HG02981 (cell line): Measurements from ENCODE around the gene JOSD1.

Source experiments
- ATAC-seq: cut with Tn5 transposase; IDR thresholded peaks from one replicate; pipeline ENCODE4 v1.9.1; 2021; ENCODE audit warnings: mild to moderate bottlenecking, moderate library complexity; ENCODE audit not compliant: unreplicated experiment

Gene JOSD1

GRCh38 chr22:38715176-38715764, 14.5 kb upstream of the JOSD1 start:
- ATAC-seq: no peak

DNA sequence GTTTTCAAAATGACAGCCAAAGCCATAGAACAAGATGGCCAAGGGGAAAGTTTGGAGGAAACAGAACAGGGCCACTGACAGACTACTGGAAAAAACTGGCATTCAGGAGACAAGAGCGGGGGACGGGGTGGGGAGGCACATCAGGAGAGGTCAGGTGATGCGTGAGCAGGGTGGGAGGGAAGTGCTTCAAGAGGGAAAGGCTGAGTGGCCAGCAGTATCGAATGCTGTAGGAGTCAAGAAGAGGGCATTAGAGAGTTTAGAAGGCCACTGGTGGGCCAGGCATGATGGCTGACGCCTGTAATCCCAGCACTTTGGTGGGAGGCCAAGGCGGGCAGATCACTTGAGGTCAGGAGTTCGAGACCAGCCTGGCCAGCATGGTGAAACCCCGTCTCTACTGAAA, 13.2 kb upstream of the JOSD1 start:
- no peak for ATAC-seq

GRCh38 chr22:38712486-38713207, 11.9 kb upstream of the JOSD1 start:
- no peak for ATAC-seq

GRCh38 chr22:38710866-38711265, 10.1 kb upstream of the JOSD1 start:
- ATAC-seq: no peak

GRCh38 chr22:38710351-38710750, 9.6 kb upstream of the JOSD1 start:
- no peak for ATAC-seq

DNA sequence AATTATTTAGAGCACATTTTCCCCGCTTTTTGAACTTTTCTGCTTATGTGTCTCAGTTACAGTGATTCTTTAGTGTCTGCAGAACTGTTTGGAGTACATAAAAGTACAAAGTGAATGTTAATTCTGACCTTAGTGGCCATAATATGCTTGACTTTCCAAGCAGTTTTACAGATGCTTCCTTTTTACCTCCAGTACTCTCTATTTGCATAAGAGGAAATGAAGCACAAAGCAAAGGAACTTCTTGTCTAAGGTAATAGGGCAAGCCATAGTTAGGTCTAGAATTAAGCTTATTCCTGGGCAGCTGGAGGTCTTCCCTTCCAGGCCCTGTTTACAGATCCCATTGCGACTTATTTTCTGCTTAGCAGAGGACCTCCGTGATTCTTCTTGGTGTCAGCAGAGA, 8.6 kb upstream of the JOSD1 start:
- ATAC-seq: no peak

DNA sequence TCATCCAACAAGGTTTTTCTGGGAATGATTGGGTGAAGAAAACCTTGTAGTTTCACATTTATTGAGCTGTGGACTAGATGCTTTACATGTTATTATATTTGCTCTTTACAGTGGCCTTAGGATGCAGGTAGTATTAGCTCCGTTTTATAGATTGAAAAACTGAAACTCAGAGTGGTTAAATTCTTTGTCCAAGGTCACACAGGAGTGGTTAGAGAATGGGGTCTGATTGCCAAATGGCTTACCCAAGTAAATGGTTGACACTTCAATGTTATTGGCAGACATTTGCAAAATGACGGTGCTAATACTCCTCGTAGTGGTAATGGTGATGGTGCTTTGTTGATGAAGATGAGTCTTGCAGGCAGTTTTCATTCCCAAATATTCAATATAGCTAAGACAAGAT, 7.2 kb upstream of the JOSD1 start:
- no peak for ATAC-seq

- ATAC-seq: no peak
Measured at GRCh38 chr22:38707346-38707745, 6.6 kb upstream of the JOSD1 start.

- ATAC-seq: no peak
Measured at GRCh38 chr22:38706901-38707195, 6.1 kb upstream of the JOSD1 start.

DNA sequence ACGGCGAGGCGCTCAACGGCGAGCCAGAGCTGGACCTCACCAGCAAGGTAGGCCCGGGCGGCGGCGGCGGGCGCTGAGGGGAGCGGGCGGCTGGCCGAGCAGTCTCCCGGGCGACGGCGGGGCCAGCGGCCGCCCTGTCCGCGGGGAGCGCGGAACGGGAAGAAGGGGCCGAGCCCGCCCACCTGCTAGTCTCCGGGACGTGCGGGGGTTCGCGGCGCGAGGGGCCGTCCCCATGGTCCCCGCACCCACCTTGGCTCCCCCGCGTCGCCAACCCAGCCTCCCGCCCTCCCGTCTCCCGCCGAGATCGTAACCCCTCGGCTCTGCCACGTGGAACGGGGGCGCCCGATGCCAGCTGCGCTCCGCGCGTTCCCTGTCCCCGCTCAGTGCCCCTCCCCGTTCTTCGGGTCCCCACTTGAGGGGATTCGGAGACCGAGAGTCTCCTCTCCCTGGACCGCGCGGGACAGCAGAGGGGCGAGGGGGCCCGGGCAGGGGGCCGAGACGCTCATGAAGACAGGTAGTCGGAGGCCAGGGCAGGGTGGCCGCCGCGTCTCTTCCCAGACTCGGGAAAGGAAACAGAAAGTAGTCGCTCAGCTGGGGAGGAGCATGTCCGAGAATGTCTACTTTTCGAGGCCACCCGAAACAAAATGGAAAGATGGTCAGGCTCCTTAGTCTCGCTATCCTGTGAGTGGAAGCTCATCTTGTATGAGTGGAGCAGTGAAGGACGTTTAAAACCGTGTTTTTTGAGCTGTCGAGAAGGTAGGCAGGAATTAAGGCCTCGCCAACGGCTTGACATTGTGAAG, 5.6 kb upstream of the JOSD1 start:
- no peak for ATAC-seq

DNA sequence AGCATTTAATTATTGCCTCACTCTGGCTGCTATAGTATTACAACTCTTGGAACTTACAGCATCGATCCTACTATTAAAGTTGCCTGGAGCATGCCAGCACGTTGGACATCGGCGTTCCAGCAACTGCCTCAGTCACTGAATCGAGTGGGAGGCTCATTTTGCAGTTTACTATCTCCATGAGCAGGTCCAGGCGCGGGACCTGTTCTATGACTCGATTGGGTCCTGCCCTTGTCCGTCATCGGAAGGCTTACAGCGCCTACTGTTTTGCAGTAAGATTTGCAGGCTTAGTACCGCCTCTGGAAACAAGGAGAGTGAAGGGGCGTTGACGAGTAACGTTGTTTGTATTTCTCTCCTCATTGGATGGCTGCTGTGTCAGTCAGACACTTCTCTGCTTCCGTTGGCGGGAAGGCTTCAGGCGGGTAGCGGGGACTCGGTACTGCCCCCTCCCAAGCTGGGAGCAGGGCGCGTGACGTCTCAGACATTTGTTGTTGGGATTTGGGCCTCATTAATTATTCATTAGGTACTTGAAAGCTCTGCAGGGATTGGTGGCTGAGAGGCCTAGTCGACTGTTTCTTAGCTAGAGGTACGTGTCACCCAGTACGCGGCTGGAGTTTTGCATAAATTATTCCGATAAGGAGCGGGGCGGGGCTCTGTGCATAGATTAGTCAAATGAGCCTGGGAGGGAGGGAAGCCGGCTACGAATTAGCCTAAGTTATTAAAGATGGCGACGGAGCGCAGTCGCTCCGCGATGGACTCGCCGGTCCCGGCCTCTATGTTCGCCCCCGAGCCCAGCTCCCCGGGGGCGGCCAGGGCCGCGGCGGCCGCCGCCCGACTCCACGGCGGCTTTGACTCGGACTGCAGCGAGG, 4.7 kb upstream of the JOSD1 start, which contains the start of gene GTPBP1:
TSS of gene GTPBP1 (plus strand) at position 710 of the 866 bp plus-strand sequence. CDS start at position 722, 12 bp downstream.
- peak; percentile 77 for ATAC-seq

- no peak for ATAC-seq
Measured at GRCh38 chr22:38704654-38705234, 4.0 kb upstream of the JOSD1 start.

GRCh38 chr22:38700270-38700788, 414 bp downstream of the JOSD1 start:
- ATAC-seq: peak; percentile 15

DNA sequence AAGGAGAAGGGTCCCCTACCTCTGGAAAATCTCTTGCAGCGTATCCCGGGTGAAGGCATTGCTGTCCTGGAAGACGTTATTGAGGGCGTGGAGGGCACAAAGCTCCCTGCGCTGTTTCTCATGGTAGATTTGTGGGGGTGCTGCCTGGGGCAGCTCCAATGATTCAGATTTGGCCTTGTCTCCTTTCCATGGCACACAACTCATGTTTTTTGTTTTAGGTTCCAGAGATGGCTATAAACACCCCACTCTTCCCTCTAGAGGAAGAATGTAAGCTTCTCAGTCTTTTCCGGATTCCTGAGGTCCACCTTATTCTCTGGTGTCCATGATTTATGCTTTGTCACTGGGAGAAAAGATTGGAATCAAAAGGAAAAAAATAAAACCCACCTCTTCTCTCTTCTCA, 959 bp downstream of the JOSD1 start:
- no peak for ATAC-seq

- ATAC-seq: no peak
Measured at GRCh38 chr22:38699143-38699542, 1.6 kb downstream of the JOSD1 start.

GRCh38 chr22:38698407-38699094, 2.2 kb downstream of the JOSD1 start:
- no peak for ATAC-seq

DNA sequence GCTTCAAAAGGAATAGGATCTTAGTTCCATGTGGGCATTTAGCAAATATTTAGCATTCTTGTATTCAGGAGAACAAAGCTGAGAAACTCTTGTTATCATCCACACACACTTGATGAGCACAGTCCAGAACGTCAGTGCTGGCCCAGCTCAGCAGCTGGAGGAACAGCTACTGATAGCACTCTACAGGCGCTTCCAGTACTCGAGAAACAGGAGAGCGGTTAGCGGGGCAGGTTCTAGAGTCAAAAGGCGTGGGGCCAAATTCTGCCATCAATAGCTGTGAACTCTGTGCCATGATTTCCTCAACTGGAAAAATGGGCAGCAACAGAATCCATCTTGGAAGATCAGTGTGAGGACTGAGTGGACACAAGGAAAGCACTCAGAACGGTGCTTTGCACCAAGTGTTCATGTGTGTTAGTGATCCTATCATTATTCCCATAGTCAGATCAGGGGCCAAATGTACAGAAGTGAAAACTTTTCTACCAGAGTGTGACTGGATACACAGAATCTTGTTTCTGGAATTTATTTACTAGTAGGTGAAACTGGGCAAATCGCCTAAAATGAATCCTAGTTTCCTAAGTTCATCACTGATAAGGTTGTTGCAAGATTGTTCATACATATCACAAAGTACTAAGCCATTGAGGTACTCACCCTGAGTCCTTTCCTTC, 3.2 kb downstream of the JOSD1 start:
- ATAC-seq: no peak

- no peak for ATAC-seq
Measured at GRCh38 chr22:38696606-38697424, 3.9 kb downstream of the JOSD1 start.

- no peak for ATAC-seq
Measured at GRCh38 chr22:38694940-38695339, 5.8 kb downstream of the JOSD1 start.
